GM21447 (cell line): ENCODE data around the gene CST8.

Experiments
- ATAC-seq: cut with Tn5 transposase; IDR thresholded peaks from one replicate; pipeline ENCODE4 v1.9.1; 2021; ENCODE audit not compliant: unreplicated experiment

CST8 gene

DNA sequence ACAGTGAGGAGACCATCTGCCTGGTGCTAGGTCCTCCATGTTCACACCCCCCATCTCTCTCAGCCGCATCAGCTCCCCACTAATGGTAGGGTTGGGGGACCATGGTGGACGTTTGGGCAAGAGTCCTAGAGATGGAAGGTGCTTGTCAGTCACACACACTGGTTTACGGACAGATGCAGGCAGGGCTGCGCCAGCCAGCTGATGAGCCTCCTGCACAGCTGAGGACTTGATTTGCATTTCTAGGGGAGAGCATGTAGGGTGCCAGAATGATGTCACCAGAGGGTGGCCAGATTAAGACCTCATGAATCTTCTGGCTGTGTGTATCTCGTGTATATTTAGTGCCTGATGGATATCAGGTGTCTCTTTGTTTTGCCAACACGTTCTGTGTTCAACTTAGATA lies 28.6 kb downstream of the CST8 start:
- ATAC-seq, result no peak

DNA sequence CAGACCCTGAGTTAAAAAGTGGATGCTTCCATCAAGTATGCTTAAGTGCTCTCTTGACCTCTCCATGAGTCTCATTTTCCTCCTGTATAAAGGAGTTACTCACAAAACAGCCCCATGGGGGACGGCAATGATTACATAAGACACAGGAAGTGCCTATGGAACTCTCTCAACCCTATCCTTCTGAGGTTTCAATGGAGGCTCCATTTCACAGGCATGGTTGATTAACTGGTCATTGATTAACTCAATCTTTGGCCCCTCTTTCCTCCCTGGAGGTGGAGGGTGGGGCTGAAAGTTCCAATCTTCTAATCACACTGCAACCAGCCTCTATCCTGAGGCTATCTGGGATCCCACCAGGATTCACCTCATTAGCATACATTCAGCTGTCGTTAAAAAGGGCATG lies 29.3 kb downstream of the CST8 start:
- no peak for ATAC-seq

DNA sequence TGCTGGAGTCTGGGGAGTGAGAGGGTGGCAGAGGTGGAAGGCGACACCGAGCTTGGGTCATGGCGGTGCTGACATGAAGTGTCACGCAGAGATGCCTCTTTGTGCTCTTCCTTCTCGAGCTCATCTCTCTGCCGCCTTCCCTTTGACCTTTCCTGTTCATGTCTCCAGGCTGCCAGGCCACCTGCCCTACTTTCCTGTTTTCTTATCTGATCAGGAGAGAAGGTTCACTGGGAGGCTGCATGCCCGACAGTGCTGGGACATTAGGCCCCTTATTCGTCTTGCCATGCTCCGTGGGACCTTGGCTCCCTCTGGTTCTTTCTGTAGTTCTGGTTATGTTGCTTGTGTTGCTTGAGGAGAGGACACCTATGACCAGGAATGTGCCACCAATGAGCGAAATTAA lies 33.2 kb downstream of the CST8 start:
- no peak for ATAC-seq

DNA sequence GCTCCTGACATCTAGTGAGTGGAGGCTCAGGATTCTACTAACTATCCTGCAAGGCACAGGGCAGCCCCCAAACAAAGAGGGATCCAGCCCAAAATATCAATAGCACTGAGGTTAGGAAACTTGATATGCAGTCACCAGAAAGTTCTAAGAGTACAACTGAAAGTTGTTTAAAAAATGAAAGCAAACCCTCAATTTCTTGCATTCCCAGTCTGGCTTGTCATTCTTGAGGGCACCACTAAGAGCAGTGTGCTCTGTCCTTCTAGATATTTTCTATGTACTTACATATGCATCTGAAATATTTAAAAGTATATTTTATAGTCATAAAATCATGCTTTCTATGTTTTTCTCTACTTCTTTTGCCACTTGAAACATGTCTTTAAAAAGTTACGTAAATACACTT lies 35.9 kb downstream of the CST8 start:
- no peak for ATAC-seq

DNA sequence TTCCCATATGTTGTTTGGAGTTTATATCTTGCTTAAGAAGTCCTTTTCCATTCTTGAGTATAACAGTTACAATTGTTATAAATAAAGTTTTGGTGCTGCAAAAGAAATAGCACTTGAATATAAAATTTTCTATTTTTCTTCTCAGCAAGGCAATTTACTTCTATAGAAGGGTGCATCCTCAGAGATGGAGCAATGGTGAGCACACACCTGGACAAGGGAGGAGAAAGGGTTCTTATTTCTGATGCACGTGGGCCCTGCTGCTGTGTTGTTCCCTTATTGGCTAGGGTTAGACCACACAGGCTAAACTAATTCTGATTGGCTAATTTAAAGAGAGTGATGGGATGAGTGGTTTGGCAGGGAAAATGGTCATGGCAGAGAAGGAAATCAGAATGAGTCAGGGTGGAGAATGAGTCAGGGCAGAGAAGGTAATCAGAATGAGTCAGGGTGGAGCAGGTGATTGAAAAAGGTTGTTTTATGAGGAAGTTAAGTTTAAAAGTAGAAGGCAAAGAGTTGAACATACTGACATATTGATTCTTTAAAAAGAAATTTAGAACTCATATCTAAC lies 38.0 kb downstream of the CST8 start:
- no peak for ATAC-seq

DNA sequence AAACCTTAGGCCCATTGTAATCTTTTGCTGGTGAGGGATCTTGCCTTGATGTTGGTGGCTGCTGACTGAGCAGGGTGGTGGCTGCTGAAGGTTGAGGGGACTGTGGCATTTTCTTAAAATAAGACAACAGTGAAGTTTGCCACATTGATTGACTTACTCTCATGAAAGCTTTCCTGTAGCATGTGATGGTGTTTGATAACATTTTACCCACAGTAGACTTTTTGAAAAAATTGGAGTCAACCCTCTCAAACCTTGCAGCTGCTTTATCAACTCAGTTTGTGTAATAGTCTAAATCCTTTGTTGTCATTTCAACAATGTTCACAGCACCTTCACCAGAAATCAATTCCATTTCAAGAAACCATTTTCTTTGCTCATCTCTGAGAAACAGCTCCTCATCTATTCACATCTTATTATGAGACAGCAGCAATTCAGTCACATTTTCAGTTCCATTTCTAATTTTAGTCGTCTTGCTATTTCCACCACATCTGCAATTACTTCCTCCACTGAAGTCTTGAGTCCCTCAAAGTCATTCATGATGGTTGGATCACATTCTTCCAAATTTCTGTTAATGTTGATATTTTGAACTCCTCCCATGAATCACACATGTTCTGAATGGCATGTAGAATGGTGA lies 40.1 kb downstream of the CST8 start:
- no peak for ATAC-seq

DNA sequence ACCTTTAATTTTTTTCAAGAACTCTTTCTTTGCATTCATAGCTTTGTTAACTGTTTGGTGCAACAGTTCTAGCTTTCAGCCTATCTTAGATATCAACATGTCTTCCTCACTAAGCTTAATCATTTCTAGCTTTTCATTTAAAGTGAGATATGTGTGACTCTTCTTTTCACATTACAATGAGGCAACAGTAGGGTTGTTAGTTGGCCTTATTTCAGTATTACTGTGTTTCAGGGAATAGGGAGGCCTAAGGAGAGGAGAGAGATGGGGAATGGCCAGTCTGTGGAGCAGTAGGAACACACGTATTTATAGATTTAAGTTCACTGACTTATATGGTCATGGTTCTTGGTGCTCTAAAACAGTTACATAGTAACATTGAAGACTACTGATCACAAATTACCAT lies 41.6 kb downstream of the CST8 start:
- ATAC-seq, result no peak

DNA sequence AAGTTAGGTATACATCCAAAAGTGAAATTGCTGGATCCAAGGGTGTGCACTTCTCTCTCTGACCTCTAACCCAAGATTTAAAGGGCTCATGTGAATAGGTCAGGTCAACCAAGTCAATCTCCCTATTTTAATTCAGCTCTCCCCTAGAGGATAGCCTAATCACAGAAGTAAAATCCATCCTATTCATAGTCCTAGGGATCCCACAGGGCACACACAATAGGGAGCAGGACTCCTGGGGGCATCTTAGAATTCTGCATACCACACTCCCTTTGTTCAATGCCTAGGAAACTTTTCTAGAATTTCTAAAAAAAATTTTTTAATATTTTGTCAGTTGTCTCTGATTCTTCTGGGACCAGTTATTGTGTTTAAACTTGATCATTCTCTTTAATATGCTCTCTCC lies 42.2 kb downstream of the CST8 start:
- ATAC-seq, result no peak

DNA sequence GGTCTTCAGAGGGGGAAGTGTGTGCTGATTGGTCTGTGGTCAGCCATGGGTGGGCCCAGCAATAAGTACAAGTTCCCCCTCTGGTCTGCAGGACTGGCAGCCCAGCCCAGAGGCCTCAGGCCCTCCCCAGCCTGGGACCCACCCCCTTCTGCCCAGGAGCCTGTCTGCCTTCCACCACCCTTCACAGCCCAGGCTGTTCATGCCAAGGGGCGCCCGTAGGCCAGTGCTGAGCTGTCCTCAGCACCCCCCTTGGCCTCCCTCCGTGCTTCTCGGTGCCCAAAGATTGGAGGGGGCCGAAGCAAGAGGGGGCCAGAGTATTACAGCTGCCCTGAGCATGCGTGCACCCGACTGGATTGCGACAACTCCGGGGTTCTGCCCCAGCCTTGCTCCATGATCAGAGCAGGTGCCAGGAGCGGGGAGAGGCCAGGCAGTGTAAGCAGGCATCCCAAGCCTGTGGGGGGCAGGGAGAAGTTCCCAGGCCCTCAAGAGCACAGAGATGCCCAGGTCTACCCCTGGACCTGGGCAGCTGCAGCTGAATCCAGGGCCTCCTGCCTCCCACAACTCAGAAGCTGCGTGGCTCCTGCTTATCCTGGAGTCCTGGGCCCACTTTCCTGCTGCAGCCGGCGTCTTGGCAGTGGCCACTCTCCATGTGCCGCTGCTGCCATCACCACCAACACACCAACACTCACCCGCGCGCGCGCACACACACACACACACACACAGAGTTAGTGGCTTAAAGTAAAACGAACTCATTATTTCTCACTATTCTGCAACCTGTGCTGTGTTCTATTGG lies 44.1 kb downstream of the CST8 start:
- no peak for ATAC-seq

DNA sequence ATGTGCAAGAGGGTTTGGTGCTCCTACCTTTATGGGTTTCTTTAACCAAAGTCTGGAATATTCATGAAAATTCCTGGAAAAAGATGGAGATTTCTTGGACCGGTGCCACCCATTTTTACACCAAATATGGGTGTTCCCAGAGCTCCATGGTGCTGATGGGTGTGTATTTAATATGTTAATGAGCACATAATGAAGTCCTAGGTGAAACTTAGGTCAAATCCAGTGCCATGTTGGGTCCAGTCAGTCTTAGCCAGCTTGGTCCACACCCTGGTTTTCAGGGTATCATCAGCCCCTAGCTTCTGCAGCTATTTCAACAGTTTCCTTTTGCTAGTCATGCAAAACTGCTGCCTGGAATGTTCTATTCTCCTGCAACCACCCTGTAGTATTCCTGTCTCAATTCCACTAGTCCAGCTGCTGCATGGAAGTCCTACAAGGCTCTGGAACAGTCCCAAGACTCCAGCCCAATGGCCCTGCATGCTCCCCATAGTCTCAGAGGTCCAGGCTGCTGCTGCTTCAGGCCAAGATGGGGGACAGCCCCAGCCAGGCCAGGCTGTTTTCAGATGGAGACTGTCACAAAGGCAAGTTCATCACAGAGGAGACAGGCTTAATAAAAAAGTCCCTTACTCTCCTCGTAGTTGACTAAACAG lies 45.5 kb downstream of the CST8 start:
- ATAC-seq, result no peak

DNA sequence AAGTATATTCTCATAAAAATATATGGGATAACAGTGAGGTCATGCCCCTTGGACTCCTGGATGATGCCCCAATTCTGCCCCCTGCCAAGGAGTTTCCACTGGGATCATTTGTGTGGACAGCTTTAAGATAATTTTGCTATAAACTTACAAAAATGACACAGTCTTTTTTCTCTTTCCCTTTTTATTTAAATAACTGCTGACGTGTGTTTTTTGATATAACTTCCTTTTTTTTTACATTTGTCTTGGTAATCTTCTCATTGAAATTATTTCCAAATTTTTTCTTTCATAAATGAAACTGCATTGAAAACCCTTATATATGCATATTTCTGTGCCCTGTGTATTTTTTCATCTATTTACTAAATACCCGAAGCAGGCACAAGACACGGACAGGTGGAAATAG lies 46.1 kb downstream of the CST8 start:
- no peak for ATAC-seq

DNA sequence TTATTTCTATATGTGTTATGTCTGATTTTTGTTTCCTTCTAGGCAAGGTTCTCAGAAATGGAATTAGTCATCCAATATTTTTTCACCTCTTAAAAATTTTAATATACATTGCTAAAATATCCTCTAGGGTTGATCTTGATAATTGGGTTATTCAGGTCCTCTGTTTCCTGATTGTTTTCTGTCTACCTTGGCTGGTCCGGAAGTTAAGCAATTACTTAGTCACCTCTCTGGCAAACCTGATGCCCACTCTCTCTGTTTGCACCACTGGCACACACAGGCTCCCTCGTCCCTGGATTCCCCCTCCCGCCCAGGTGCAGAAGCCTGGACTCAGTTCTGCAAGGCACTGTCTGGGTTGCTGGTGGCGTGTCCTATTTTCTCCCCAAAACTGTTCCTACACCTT lies 49.7 kb downstream of the CST8 start:
- ATAC-seq, result no peak

DNA sequence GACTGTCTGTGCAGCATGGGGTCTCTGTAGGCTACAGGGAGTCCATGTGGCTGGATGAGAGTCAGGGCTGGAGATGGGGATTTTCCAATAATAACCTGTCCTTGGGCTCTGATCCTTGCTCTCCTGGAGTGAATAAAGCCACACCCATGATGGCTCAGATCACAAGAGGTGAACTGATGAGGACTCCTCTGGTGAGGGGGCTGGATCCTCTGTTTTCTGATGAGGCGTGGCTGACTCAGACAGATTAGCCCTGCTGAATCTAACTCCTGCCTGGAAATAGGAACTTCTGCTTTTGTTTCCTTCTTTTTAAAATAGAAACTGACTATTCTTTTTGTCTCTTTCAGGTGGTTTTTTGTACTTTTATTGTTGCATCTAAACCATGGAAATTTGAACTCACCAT lies 50.4 kb downstream of the CST8 start:
- ATAC-seq, result no peak

DNA sequence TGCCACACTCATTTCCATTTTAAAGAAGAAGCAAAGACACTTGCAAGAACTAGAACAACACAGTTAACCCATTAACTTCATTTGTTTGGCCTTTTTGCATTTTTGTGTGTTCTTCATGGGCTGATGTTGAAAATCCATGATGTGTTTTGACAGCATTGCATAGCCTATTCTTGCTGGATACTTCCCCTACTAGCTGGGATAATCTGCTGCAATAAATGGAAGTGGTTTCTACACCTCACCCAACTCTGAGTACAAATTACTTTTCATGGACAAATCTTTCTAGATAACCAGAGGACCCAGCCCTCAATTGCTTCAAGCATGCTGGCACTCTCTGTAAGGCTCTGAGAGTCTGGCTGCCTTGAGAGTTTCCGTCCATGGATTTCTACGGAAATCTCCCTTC lies 50.9 kb downstream of the CST8 start:
- no peak for ATAC-seq

DNA sequence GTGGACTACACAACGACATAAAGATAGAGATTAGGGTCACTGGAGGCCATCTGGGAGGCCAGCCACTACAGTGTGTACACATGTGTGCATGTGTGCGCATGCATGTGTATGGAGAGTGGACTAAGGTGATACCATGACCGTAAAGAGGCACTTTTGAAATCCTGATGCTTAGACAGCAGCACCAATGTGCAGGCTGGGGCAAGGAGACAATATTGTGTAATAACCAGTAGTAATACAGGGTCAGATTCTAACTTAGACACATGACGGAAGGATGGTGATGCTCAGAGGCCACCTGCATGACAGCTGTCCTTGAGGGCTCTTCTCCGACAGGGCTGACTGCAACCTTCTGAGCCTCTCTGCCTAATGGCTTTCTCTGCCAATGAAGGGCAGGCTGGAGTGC lies 51.9 kb downstream of the CST8 start:
- no peak for ATAC-seq

DNA sequence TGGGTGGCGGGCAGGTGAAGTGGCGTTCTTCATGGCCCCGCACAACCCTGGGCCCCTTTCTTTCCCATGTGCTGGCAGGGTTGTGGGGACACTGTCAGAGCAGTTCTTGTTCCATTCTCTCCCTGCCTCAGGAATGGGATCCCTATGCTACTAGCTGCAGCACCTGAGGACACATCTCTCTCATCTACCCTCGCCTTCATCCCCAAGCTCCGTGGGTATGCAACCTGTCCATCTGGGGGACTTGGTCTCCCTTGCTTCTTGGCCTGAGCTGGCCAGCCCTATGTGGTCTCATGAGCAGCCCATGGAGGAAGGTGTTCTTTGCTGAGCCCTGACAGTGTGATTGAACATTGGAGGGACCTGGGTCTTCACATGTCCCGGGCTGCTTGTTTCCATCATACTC lies 53.2 kb downstream of the CST8 start:
- no peak for ATAC-seq
